ENCODE results near the gene SBNO2.

Gene SBNO2

DNA sequence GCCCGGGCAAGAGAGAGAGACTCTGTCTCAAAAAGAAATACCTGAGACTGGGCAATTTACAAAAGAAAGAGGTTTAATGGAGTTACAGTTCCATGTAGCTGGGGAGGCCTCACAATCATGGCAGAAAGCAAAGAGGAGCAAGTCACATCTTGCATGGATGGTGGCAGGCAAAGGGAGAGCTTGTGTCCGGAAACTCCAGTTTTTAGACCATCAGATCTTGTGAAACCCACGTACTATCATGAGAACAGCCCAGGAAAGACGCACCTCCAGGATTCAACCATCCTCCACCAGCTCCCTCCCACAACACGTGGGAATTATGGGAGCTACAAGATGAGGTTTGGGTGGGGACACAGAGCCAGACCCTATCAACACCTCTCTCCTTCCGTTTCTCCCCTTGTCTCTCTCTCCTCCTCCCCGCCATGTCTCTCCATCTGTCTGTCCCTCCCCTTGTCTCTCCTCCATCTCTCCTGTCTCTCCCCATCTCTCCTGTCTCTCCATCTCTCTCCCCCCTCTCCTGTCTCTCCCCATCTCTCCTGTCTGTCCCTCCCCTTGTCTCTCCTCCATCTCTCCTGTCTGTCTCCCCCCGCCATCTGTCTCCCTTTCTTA, 88.9 kb downstream of the SBNO2 start:
- no peak for DNase-seq

- no peak for DNase-seq
These were observed 89.8 kb downstream of the SBNO2 start for GRCh38 chr19:1084024-1084868.

DNA sequence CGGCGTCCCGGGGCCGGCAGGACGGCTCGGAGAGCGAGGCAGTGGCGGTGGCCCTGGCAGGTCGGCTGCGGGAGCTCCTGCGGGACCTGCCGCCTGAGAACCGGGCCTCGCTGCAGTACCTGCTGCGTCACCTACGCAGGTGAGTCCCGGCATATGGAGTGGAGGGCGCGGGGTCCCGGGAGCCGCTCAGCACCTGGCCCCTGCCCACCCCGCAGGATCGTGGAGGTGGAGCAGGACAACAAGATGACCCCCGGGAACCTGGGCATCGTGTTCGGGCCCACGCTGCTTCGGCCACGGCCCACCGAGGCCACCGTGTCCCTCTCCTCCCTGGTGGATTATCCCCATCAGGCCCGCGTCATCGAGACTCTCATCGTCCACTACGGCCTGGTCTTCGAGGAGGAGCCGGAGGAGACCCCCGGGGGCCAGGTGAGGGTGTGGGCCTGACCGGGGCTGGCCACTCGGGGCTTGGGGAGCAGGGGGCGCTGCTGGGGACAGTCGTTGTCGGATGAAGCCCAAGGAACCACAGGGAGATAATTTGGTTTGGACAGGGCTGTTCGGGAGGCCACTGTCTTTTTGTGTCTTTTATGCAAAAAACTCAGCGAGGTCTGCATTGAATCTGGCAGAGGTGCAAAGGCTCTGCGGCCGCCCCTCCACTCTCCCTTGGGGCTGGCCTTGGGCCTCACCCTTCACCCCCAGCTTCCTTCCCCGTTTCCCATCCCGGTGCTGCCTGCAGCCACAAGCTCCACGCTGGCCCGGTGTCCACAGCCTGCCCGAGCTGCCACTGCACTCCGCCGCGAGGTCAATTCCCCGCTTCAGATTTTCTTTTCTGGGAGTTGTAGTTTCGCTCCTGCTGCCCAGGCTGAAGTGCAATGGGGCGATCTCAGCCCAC, 90.9 kb downstream of the SBNO2 start:
- DNase-seq: no peak

- peak; percentile 32 for DNase-seq
These were observed 91.7 kb downstream of the SBNO2 start for GRCh38 chr19:1082165-1082927.

DNA sequence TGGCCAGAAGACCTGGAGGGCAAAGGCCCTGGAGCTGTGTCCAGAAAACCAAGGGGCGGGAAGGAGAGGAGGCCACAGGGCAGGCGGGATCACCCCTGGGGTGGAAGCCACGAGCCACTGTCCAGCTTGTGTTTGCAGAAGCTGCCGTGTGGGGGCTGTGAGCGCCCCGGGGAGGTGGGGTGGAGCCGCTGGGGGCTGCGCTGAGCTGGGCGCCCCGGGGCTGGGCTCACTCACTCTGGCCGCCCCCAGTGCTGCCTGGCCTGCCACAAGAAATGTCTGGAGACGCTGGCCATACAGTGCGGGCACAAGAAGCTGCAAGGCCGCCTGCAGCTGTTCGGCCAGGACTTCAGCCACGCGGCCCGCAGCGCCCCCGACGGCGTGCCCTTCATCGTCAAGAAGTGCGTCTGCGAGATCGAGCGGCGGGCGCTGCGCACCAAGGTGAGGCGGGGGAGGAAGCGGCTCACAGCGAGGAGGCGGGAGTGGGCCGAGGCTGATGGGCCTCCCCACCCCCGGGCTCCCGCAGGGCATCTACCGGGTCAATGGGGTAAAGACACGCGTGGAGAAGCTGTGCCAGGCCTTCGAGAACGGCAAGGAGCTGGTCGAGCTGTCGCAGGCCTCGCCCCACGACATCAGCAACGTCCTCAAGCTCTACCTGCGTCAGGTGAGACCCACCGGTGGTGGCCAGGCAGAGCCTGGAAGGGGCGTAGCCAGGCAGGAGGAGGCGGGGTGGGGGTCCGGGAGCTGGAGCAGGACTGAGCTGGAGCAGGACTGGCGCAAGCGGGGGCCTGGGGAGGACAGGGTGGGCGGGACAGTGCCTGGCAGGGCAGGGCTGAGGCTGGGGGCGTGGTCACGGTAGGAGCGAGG, 92.5 kb downstream of the SBNO2 start:
- no peak for DNase-seq

DNA sequence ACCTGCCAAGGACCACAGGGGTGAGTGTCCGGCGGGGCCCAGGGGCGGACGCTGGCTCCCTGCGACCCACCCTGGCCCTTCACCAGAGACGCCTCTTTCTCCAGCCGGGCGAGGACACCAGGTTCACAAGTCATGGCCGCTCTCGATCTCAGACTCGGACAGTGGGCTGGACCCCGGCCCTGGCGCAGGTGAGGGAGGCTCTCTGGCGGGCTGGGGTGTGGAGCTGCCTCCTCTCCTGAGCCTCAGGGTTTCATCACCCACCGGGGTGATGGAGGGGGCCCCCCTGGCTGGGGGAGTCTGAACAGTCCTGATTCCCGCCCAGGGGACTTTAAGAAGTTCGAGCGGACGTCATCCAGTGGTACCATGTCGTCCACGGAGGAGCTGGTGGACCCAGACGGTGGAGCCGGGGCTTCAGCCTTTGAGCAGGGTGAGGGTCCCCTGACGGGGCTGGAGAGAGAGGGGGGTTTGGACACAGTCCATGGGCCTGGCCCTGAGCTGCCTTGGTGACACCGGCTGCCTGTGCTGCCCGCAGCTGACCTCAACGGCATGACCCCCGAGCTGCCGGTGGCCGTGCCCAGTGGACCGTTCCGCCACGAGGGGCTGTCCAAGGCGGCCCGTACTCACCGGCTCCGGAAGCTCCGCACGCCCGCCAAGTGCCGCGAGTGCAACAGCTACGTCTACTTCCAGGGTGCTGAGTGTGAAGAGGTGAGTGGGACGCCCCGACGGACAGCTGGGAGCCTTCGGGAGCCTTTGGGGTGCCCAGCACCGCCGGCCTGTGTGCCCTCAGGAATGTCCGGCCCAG, 93.5 kb downstream of the SBNO2 start:
- no peak for DNase-seq

- DNase-seq: no peak
These were observed 94.4 kb downstream of the SBNO2 start for GRCh38 chr19:1079566-1080111.

DNA sequence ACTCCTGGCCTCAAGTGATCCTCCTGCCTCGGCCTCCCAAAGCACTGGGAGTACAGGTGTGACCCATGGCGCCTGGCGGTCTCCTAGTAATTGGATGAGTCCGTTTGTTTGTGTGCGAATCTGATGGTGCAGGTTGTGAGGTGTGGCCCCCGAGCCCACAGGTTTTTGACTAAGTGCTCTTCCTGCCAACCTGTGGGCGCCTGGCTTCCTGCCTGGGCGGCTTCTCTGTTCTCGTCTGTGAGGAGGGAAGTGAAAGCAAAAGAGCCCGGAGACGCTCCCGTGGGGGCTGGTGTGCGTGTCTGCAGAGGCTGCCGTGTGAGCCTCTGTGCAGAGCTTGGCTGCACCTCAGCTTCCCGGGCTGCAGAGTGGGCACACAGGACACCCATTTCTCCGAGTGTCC, 97.1 kb downstream of the SBNO2 start:
- no peak for DNase-seq

- no peak for DNase-seq
These were observed 98.1 kb downstream of the SBNO2 start for GRCh38 chr19:1076046-1076386.

DNA sequence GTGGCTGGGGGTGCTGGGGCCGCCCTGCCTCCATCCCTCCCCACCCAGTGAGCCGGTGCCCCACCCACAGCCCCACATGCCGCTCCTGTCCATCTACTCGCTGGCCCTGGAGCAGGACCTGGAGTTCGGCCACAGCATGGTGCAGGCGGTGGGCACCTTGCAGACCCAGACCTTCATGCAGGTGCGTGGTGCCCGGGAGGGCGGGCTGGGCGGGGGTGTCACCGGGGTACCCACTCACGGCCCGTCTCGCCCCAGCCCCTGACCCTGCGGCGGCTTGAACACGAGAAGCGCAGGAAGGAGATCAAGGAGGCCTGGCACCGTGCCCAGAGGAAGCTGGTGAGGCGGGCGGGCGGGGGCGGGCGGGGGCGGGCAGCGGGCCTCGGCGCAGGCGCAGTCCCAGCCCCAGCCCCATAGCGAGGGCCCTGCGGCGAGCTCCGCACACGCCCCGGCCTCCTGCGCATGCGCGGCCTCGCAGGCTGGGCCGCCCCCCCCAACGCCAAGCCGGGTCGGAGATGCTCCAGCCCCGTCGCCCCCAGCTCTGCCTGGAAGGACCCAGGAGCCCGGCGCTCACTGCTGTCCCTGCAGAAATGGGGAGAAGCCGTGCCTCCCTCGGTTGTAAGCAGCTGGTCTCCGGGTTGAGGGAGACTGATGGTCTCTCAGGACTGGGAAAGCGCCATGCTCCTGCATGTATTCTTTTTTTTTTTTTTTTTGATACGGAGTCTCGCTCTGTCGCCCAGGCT, 99.4 kb downstream of the SBNO2 start:
- peak; percentile 62 for DNase-seq

GRCh38 chr19:1073956-1074517, 100.0 kb downstream of the SBNO2 start:
- DNase-seq: no peak

DNA sequence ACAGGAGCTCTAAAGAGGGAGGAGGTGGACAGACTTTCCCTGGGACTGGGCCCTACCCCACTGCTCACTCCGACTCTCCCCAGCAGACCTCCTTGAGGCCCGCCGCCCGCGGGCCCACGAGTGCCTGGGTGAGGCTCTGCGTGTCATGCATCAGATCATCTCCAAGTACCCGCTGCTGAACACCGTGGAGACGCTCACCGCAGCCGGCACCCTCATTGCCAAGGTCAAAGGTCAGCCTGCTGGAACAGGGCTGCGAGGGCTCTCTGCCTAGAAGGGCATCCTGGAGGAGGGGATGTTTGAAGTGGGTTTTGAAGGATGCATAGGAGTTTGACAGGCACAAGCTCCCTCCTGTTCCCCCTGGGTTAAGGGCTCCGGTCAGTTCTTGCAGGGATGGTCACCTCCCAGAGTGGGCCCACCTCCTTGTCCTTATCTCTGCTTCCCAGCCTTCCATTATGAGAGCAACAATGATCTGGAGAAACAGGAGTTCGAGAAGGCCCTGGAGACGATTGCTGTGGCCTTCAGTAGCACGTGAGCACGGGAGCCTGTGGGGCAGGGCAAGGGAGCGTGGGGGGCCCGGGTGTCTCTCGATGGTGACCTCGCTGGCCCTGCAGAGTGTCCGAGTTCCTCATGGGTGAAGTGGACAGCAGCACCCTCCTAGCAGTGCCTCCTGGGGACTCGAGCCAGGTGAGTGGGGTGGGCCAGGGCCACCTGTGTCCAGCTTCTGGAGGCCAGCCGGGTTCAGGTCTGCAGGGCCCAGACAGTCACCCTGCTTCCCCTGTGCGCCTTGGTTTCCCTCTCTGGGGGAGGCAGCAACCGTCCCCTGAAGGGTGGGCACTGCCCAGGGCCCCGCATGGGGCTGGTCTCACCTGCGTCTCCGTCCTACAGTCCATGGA, 100.8 kb downstream of the SBNO2 start:
- DNase-seq: no peak

GRCh38 chr19:1072371-1073015, 101.6 kb downstream of the SBNO2 start:
- no peak for DNase-seq

GRCh38 chr19:1070931-1071791, 102.9 kb downstream of the SBNO2 start:
- DNase-seq: no peak

DNA sequence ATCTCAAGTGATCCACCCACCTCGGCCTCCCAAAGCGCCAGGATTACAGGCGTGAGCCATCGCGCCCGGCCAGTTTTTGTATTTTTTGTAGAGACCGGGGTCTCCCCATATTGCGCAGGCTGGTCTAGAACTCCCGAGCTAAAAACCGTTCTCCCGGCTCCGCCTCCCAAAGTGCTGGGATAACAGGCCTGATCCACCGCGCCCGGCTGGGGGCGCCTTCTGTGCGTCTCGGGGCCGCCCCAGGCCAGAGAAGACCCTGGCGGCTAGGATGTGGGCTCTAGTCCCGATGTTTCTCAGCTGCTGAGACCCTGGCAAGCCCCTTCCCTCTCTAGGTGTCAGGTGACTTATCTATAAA, 103.5 kb downstream of the SBNO2 start:
- DNase-seq: no peak

- no peak for DNase-seq
These were observed 104.9 kb downstream of the SBNO2 start for GRCh38 chr19:1069009-1069779.
